Vagina (tissue), 2 donors: ENCODE results near the gene MORN4. TPM values are rescaled to one million over a fixed set of nuclear protein-coding genes. Genes with fewer than 3 reads are reported as not detected.

Experiments used
- DNase-seq, 2 donors: peaks; one replicate each; pipeline ENCODE4 v3.0.0-alpha.2; 2017; ENCODE audit errors: extremely low spot score in 2 of 2
- H3K27ac ChIP-seq: fragments of 200-600 bp; sonication (generic); one replicate; pipeline ENCODE4 v1.5.1; 2019
- H3K27me3 ChIP-seq: fragments of 200-600 bp; sonication (generic); one replicate; pipeline ENCODE4 v1.5.1; 2019
- H3K36me3 ChIP-seq, 2 donors: fragments of 200-600 bp; sonication (generic); one replicate each; pipeline ENCODE4 v1.5.1; 2017 to 2019
- H3K4me1 ChIP-seq: fragments of 200-600 bp; sonication (generic); one replicate; pipeline ENCODE4 v1.5.1; 2019
- H3K4me3 ChIP-seq, 2 donors: fragments of 200-600 bp; sonication (generic); 1 replicate in 1 of 2; 2 replicates in 1 of 2; pipeline ENCODE4 v1.5.1; 2016 to 2019
- H3K9me3 ChIP-seq: fragments of 200-600 bp; sonication (generic); one replicate; pipeline ENCODE4 v1.5.1; 2019
- POLR2A ChIP-seq, 2 donors: fragments of 450-650 bp; IDR thresholded peaks; one replicate each; pipeline ENCODE4 v1.6.1; 2017; ENCODE audit warnings: antibody characterized with exemption in 2 of 2, mild to moderate bottlenecking in 2 of 2, moderate library complexity in 2 of 2
- POLR2AphosphoS5 ChIP-seq, 2 donors: sonication (generic); formaldehyde crosslinking; IDR thresholded peaks; one replicate each; pipeline ENCODE4 v1.9.0; 2017; ENCODE audit warnings: antibody characterized with exemption in 2 of 2, mild to moderate bottlenecking in 2 of 2, low read depth in 1 of 2; ENCODE audit not compliant: insufficient read depth in 1 of 2
- intact Hi-C: fragments of 100-400 bp; cut with DNase I; formaldehyde crosslinking; loops from one replicate; pipeline ENCODE4 v1.15.1; 2023
- total RNA-seq: library from RNA; depleted of rRNA; stranded (reverse); fragments of >200 nt; gene quantifications from one replicate; pipeline ENCODE4 v1.2.3, GENCODE V29; 2016
- TF ChIP-seq, protein P1 (sequence below), 3 experiments: fragments of 450-650 bp in 2 of 3; fragments of 200-600 bp in 1 of 3; sonication (generic) in 1 of 3; IDR thresholded peaks; one replicate each; pipeline ENCODE4 v1.5.1; 2017 to 2019; ENCODE audit warnings: antibody characterized with exemption in 3 of 3, mild to moderate bottlenecking in 2 of 3, moderate library complexity in 2 of 3

The MORN4 gene
- total RNA-seq = 1.7 TPM

DNA sequence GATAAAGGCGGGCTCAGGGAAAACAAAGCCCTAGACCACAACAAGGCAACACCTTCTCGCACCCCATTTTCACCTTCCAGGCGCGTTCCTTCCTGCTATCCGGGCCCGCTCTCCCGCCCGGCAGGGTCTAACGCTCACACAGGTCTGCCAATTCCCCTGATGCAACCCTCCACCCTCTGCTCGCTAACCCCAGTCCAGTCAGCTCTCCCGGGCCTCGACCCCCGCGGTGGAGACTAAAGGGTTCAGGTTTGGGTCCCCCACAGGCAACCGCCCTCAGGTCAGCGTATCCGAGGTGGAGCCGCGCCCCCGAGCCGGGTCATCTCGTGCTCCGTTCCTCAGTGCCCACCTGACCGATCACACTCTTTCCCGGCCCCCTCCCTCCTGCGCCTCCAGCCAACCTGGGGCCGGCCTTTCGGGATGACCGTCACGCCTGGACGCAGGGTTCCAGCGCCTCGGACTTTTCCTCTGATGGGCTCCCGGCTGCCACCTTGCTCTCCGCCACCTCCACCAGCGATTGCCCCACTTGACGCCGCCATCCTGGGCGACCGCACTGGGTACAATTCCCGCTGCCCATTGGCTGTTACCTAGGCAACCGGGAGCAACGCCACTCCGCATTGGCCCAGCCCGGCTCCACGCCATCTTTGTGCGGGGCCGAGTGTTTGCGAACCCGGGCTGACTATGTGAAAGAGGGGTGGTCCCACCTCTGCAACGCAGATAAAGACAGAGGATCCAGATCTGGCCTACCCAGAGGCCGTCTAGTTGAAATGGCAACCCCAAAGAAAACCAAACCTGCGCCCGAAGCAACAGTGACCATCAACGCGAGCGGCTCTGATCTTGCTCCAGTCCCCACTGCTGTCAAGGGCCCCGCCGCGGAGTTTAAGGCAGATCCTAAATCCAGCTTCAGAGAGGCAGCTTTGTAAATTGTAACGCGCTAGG, at the start of gene MORN4:
MORN4 (minus strand) TSS at position 552 of the 936 bp plus-strand sequence. CDS start 13,847 bp downstream, outside the sequence.
- Histone ChIP-seq H3K4me3 (peak within 1 kb of the TSS; percentile 77 to 93), H3K36me3 (no peaks in the 10 kb centered on the region), H3K27me3 (no peaks in the 10 kb centered on the region), H3K9me3 (no peaks in the 10 kb centered on the region), H3K4me1 (peaks cover 13% of the 10 kb centered on the region), H3K27ac (peak within 1 kb of the TSS; percentile 33)
- DNase-seq = peak in 1 of 2 donors; percentile 94
- intact Hi-C loops = no loop called here
- no peak for TF ChIP-seq POLR2A (IDR thresholded peaks at IDR 0.05)
- TF ChIP-seq POLR2AphosphoS5 (IDR thresholded peaks at IDR 0.05; ENCODE audit: insufficient read depth in 1 of 2, low read depth in 1 of 2) = peak; percentile 58 to 73

DNA sequence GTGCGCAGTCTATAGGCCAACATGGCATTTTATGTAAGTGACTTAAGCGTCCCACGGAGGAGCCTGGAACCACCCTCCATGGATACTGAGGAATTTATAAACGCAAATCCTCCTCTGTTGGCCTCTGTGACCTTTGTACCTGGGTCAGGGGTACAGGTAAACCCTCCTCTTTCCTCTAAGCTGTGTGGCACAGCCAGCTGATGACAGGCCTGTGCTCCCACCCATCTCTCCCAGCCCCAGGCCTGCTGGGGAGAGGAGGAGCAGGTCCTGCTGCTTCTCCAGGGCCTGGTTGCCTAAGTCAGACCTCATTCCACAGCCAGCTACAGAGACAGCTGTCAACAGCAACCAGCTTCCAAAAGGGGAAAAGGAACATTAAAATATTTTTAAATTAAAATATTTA, 48.7 kb upstream of the MORN4 start:
- peak overlapping the region in 1 of 2 donors; percentile 4 for H3K4me3 ChIP-seq
- H3K36me3 ChIP-seq = peaks cover 0 to 19% of the 10 kb centered on the region in 2 donors
- intact Hi-C loops = no loop called here
- no peaks in the 10 kb centered on the region for H3K9me3 ChIP-seq
- no peak for DNase-seq
- peak overlapping the region; percentile 96 for H3K27ac ChIP-seq
- H3K4me1 ChIP-seq = peaks cover 67% of the 10 kb centered on the region
- no peaks in the 10 kb centered on the region for H3K27me3 ChIP-seq
- TF ChIP-seq, protein P1, sequence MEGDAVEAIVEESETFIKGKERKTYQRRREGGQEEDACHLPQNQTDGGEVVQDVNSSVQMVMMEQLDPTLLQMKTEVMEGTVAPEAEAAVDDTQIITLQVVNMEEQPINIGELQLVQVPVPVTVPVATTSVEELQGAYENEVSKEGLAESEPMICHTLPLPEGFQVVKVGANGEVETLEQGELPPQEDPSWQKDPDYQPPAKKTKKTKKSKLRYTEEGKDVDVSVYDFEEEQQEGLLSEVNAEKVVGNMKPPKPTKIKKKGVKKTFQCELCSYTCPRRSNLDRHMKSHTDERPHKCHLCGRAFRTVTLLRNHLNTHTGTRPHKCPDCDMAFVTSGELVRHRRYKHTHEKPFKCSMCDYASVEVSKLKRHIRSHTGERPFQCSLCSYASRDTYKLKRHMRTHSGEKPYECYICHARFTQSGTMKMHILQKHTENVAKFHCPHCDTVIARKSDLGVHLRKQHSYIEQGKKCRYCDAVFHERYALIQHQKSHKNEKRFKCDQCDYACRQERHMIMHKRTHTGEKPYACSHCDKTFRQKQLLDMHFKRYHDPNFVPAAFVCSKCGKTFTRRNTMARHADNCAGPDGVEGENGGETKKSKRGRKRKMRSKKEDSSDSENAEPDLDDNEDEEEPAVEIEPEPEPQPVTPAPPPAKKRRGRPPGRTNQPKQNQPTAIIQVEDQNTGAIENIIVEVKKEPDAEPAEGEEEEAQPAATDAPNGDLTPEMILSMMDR (IDR thresholded peaks at IDR 0.05) = no peak
- TF ChIP-seq POLR2AphosphoS5 (IDR thresholded peaks at IDR 0.05; ENCODE audit: insufficient read depth in 1 of 2, low read depth in 1 of 2) (no peak), POLR2A (IDR thresholded peaks at IDR 0.05) (no peak)

DNA sequence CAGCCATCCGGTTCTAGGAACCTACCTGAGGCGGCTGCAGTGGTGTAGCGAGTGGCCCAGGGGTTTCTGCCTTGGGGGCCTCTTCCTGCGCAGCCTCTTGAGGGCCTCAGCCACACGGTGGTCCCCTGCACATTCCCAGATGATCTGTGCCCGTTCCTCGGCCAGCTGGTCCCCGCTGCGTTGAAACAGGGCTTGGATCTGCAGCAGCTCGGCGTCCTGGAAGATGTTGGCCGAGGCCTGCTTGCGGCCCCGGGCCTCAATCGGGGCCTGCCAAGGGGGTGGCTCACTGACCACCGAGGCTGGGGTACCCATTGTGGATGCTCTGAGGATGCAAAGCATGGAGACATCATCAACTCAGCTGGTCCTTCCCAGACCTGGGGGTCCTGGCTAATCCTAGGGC, 46.3 kb upstream of the MORN4 start:
- Histone ChIP-seq H3K4me1 (peaks cover 52% of the 10 kb centered on the region), H3K27ac (no peak overlapping the region), H3K9me3 (no peaks in the 10 kb centered on the region), H3K36me3 (peaks cover 0 to 35% of the 10 kb centered on the region in 2 donors), H3K27me3 (no peaks in the 10 kb centered on the region), H3K4me3 (no peak overlapping the region)
- no peak for TF ChIP-seq POLR2A (IDR thresholded peaks at IDR 0.05)
- TF ChIP-seq, protein P1 (IDR thresholded peaks at IDR 0.05) = no peak
- peak in 1 of 2 donors; percentile 36 for TF ChIP-seq POLR2AphosphoS5 (IDR thresholded peaks at IDR 0.05; ENCODE audit: insufficient read depth in 1 of 2, low read depth in 1 of 2)
- intact Hi-C loops = loop anchor here (10.0 kb wide), 1 partner anchor 55 kb away; the partner anchor contains the start of gene ZFYVE27
- no peak for DNase-seq

DNA sequence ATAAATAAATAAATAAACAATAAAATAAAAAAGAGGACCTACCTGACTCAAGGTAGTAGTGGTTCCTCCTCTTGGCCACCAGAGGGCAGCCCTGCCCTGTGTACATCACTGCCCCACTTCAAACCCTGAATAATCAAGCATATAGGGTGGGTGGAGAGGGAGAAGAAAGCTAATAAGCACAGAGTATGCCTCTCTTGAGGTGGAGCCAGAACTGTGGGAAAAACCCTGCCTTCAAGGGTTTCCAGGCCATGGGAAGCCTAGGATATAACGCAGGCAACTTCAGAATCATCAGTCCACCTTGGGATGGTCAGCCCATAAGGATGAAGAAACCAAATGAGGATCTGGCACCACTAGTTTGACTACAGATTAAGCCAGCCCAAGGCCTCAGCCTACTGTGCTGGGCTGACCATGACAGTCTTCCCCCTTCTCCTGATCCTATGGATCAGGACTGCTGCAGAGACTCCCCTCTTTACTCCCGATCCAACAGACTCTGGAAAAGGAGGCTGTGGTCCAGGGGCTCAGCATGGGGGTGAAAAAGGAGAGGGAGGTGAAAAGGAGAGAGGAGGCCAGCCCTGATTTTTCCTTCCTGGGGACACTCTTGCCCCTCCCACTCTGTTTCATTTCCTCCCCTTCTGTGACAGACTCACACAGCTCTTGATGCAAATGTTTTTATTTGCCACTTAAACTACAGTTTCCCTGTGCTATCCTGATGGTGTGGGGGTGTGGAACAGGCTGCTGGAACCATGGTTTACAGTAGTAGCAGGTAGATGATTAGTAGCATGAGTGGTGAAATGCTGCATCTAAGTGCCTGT, 43.7 kb upstream of the MORN4 start:
- intact Hi-C loops = loop anchor here (10.0 kb wide), 1 partner anchor 58 kb away; the partner anchor contains the start of gene ZFYVE27
- H3K36me3 ChIP-seq = peaks cover 0 to 52% of the 10 kb centered on the region in 2 donors
- H3K9me3 ChIP-seq = no peaks in the 10 kb centered on the region
- H3K27ac ChIP-seq = peak overlapping the region; percentile 27
- H3K27me3 ChIP-seq = no peaks in the 10 kb centered on the region
- TF ChIP-seq POLR2AphosphoS5 (IDR thresholded peaks at IDR 0.05; ENCODE audit: insufficient read depth in 1 of 2, low read depth in 1 of 2) (peak in 1 of 2 donors; percentile 19), POLR2A (IDR thresholded peaks at IDR 0.05) (no peak)
- TF ChIP-seq, protein P1 (IDR thresholded peaks at IDR 0.05) = peak; percentile 82 to 86 (median 83)
- peaks cover 25% of the 10 kb centered on the region for H3K4me1 ChIP-seq
- H3K4me3 ChIP-seq = no peak overlapping the region
- DNase-seq = no peak

DNA sequence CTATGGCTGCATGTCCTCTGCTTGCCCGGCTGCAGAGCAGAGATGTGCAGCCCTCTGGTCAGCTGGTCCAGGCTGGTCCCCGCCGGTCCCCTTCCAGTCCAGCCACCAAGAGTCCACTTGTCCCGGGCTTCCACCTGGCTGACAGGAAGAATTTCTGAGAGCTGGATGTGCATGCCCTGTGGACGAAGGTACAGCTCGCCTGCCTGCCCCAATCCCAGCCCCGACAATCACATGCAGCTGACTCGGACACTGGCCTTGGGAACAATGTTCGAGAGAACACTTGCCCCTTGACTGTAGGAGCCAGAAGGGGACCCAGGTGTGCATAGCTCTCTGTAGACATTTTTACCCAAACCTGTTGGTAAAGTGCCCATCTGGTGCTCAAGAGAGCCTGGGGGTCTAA, 41.9 kb upstream of the MORN4 start:
- no peak overlapping the region for H3K27ac ChIP-seq

More for the DNA sequence above, 41.9 kb upstream of the MORN4 start:
- H3K27me3 ChIP-seq = no peaks in the 10 kb centered on the region
- H3K4me1 ChIP-seq = peaks cover 15% of the 10 kb centered on the region
- H3K4me3 ChIP-seq = no peak overlapping the region
- TF ChIP-seq, protein P1 (IDR thresholded peaks at IDR 0.05) = no peak
- TF ChIP-seq POLR2A (IDR thresholded peaks at IDR 0.05) (no peak), POLR2AphosphoS5 (IDR thresholded peaks at IDR 0.05; ENCODE audit: insufficient read depth in 1 of 2, low read depth in 1 of 2) (no peak)
- H3K36me3 ChIP-seq = peaks cover 0 to 52% of the 10 kb centered on the region in 2 donors
- no peaks in the 10 kb centered on the region for H3K9me3 ChIP-seq
- intact Hi-C loops = loop anchor here (10.0 kb wide), 1 partner anchor 60 kb away; the partner anchor contains the start of gene ZFYVE27
- no peak for DNase-seq
